Common myeloid progenitor, CD34-positive (primary cell): ENCODE data around the gene WDR43.

Source experiments
- CTCF ChIA-PET: fragments of 350-600 bp; sonication (Branson Sonifier 250); formaldehyde crosslinking; loops from one replicate; lab custom pipeline; 2021; ENCODE audit warnings: antibody characterized with exemption; lab: Charles Lee
- POLR2A ChIA-PET: fragments of 350-600 bp; sonication (Branson Sonifier 250); formaldehyde crosslinking; loops from one replicate; lab custom pipeline; 2021; ENCODE audit warnings: antibody characterized with exemption; lab: Charles Lee
- DNase-seq, 3 donors: peaks; one replicate each; pipeline versions ENCODE4 v3.0.0 to v3.0.0-alpha.2; 2013
- H3K27ac ChIP-seq, 2 experiments: 1 replicate in 1 of 2; 2 replicates in 1 of 2; pipeline ENCODE4 v1.7.0; 2013; ENCODE audit warnings: inconsistent platforms in 2 of 2, low read length in 2 of 2, mild to moderate bottlenecking in 2 of 2, low read depth in 1 of 2, moderate library complexity in 1 of 2; ENCODE audit not compliant: severe bottlenecking in 2 of 2, insufficient read depth in 1 of 2, poor library complexity in 1 of 2
- H3K27me3 ChIP-seq, 5 experiments: replicated peaks in 2 of 5; 1 replicate in 3 of 5; 2 replicates in 2 of 5; pipeline versions ENCODE4 v1.6.1 to v1.7.0; 2013; ENCODE audit warnings: low read length in 4 of 5, mild to moderate bottlenecking in 2 of 5, moderate library complexity in 2 of 5, inconsistent platforms in 1 of 5; ENCODE audit not compliant: insufficient read depth in 5 of 5, control insufficient read depth in 4 of 5
- H3K36me3 ChIP-seq, 4 experiments: 1 replicate in 2 of 4; 2 replicates in 2 of 4; pipeline versions ENCODE4 v1.6.1 to v1.7.0; 2013; ENCODE audit warnings: low read length in 3 of 4, control low read depth in 1 of 4, mild to moderate bottlenecking in 1 of 4; ENCODE audit not compliant: control insufficient read depth in 4 of 4, insufficient read depth in 4 of 4
- H3K4me1 ChIP-seq, 4 experiments: 1 replicate in 3 of 4; 2 replicates in 1 of 4; pipeline versions ENCODE4 v1.6.1 to v1.7.1; 2013; ENCODE audit warnings: low read length in 3 of 4, mild to moderate bottlenecking in 3 of 4, control low read depth in 1 of 4, inconsistent platforms in 1 of 4, moderate library complexity in 1 of 4; ENCODE audit not compliant: control insufficient read depth in 4 of 4, insufficient read depth in 4 of 4; ENCODE audit errors: control extremely low read depth in 1 of 4
- H3K4me3 ChIP-seq, 7 experiments: 1 replicate in 4 of 7; 2 replicates in 3 of 7; pipeline versions ENCODE4 v1.5.1 to v1.7.0; 2013; ENCODE audit warnings: mild to moderate bottlenecking in 7 of 7, low read length in 6 of 7, moderate library complexity in 6 of 7, inconsistent platforms in 2 of 7, low read depth in 2 of 7, control low read depth in 1 of 7; ENCODE audit not compliant: insufficient read depth in 4 of 7, control insufficient read depth in 1 of 7; ENCODE audit errors: extremely low read depth in 1 of 7
- H3K9me3 ChIP-seq, 5 experiments: 1 replicate in 4 of 5; 2 replicates in 1 of 5; pipeline versions ENCODE4 v1.6.1 to v1.7.1; 2013; ENCODE audit warnings: low read length in 4 of 5, mild to moderate bottlenecking in 2 of 5, inconsistent platforms in 1 of 5, low read depth in 1 of 5, moderate library complexity in 1 of 5; ENCODE audit not compliant: control insufficient read depth in 4 of 5, insufficient read depth in 2 of 5; ENCODE audit errors: control extremely low read depth in 1 of 5
- whole genome bisulfite sequencing: methylation state at CpG from one replicate; pipeline ENCODE4 v1.1.5; 2013; ENCODE audit not compliant: insufficient coverage; 5-methylcytosine and 5-hydroxymethylcytosine counted together

The WDR43 gene

DNA sequence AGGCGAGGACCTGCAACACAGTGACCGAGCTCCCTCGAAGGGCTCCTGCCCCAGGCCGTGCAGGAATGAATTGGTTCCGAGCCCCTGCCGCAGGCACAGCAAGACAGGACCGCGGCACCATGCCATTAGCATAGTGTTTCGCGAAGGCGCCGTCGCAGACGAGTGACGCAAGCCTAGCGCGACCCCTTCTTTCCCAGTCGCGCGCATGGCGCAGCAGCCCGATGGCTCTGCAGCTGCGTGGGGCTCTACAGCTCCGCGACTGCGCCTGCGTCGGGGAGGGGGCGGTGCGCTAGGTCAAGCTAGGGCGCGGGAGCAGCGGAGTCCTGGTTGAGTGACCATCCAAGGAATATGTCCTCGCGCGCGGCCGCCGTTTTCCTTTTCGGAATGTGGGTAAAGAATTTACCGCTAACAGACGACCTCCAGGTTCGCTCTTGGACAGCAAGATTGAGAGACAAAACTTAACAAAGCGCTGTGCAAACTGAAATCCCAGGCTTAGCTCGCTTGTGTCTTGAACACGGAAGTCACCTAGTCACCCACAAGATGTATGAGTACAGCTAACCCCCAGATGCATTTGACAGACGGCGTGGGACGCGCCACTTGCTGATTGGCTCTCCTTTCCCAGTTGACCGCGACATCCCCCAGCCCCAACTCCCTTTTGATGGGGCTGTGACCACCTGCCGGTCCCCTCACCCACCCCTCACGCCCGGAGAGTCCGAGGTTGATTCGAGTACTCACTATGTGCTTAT is 24.1 kb upstream of the WDR43 start, which contains the start of gene TRMT61B:
Gene TRMT61B (minus strand): TSS at position 164 of the 746 bp plus-strand sequence. CDS start 32 bp downstream, at position 132.
- ChIA-PET CTCF (interaction anchor here (0.6 to 1.2 kb wide), 6 partner anchors 9 to 71 kb away, joined by 3 to 5 read pairs (median 3); partner anchors contain the start of gene WDR43), POLR2A (interaction anchor here (0.6 to 1.8 kb wide), 4 partner anchors 11 to 32 kb away, joined by 3 to 5 read pairs (median 4); partner anchors contain the start of gene WDR43)
- Histone ChIP-seq H3K4me3 (peak within 1 kb of the TSS; percentile 72 to 100 (median 93)), H3K27me3 (peaks cover 0 to 3% (median 0%) of the 10 kb centered on the region in 5 experiments), H3K36me3 (peaks cover 0 to 4% (median 0%) of the 10 kb centered on the region in 4 experiments), H3K9me3 (no peaks in the 10 kb centered on the region), H3K27ac (peak within 1 kb of the TSS; percentile 79 to 90), H3K4me1 (peaks cover 11 to 26% (median 17%) of the 10 kb centered on the region in 4 experiments)
- peak; percentile 95 to 97 (median 97) for DNase-seq
- WGBS, result 0% methylated on average over 50 of the region's 57 CpGs

- ChIA-PET CTCF (no interaction called here), POLR2A (no interaction called here)
- Histone ChIP-seq H3K4me3 (no peak overlapping the region), H3K27ac (no peak overlapping the region), H3K27me3 (peaks cover 0 to 13% (median 5%) of the 10 kb centered on the region in 5 experiments), H3K36me3 (no peaks in the 10 kb centered on the region), H3K9me3 (no peaks in the 10 kb centered on the region), H3K4me1 (peaks cover 11 to 26% (median 17%) of the 10 kb centered on the region in 4 experiments)
- no peak for DNase-seq
- 100% methylated on average over 2 of the region's 3 CpGs for WGBS
Observed at GRCh38 chr2:28871620-28872019, 22.8 kb upstream of the WDR43 start.

DNA sequence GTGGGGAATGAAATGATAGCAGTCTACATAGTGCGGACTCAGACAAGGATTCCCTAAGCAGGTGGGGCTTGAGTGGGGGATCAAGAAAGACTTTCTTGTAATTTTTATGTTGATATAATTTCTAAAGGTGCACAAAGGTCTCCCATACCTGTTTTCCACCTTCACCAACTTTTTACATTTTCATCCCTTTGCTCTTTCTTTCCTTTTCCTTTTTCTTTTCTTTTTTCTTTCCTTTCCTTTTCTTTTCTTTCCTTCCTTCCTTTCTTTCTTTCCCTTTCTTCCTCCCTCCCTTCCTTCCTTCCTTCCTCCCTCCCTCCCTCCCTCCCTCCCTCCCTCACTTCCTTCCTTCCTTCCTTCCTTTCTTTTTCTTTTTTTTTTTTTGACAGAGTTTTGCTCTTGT is 14.3 kb upstream of the WDR43 start:
- no peak overlapping the region for H3K27ac ChIP-seq
- ChIA-PET CTCF (interaction anchor here (0.8 to 1.7 kb wide), 2 partner anchors 9 to 10 kb away, joined by 3 to 5 read pairs; partner anchors contain the start of gene TRMT61B), POLR2A (no interaction called here)
- no CpG with 5 or more reads among the region's 1 CpG for WGBS
- H3K27me3 ChIP-seq, result peaks cover 2 to 17% (median 10%) of the 10 kb centered on the region in 5 experiments
- no peak overlapping the region for H3K4me3 ChIP-seq
- H3K36me3 ChIP-seq, result no peaks in the 10 kb centered on the region
- H3K9me3 ChIP-seq, result no peaks in the 10 kb centered on the region
- no peak for DNase-seq
- no peaks in the 10 kb centered on the region for H3K4me1 ChIP-seq

DNA sequence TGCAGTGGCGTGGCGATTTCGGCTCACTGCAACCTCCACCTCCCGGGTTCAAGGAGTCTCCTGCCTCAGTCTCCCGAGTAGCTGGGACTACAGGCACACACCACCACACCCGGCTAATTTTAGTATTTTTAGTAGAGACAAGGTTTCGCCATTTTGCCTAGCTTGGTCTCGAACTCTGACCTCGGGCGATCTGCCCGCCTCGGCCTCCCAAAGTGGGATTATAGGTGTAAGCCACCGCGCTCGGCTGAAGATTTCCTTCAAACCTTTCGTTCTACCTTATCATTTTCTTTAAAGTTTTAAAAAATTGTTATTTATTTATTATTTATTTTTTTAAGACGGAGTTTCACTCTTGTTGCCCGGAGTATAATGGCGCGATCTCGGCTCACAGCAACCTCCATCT is 979 bp upstream of the WDR43 start:
- ChIA-PET CTCF (interaction anchor here (1.2 kb wide), 1 partner anchor 71 kb away, joined by 3 read pairs; no protein-coding TSS in a partner anchor), POLR2A (no interaction called here)
- Histone ChIP-seq H3K4me3 (peak overlapping the region in 1 of 7 experiments; percentile 96), H3K36me3 (no peaks in the 10 kb centered on the region), H3K27ac (no peak overlapping the region), H3K4me1 (peaks cover 13 to 30% (median 21%) of the 10 kb centered on the region in 4 experiments), H3K27me3 (peaks cover 0 to 6% (median 2%) of the 10 kb centered on the region in 5 experiments), H3K9me3 (no peaks in the 10 kb centered on the region)
- 96% methylated on average over 8 of the region's 21 CpGs for WGBS
- DNase-seq, result no peak

DNA sequence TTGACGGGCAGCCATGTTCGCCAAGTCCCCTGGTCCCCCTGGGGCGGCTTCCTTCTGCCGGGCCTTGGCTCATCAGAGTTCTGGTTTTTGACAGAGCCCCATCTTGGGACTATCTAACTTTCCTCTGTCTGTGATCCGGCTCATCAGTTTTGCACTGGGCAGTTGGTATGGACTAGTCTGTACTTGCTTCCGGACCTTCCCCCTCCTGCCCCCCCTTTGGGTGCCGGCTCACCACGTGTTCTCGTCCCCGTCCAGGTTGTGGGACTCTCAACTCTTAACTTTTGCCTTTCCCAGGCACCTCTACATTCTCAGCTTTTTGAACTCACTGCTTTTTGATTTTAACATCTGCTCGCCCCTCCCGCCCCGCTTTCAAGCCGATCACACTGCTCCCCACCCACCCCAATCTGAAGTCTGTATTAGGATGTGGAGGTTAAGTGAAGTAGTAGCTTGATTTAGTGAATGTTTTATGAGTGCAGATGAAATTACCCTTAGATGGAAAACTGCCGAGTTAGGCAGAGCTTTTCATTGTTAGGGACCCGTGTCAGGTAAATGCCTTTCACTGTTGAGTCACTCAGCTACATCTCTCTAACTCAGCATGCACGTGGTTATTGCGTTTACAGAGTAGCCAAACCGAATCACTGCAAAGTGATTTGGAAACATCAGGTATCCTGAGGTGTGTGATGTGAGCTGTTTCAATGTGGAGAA is 874 bp downstream of the WDR43 start:
- H3K4me3 ChIP-seq, result peak overlapping the region; percentile 66 to 100 (median 90)
- H3K27ac ChIP-seq, result peak overlapping the region; percentile 60 to 87
- WGBS, result 0% methylated on average over 13 of the region's 19 CpGs
- POLR2A ChIA-PET, result interaction anchor here (0.7 to 0.8 kb wide), 2 partner anchors 25 kb away, joined by 4 to 5 read pairs; partner anchors contain the start of gene TRMT61B
- H3K27me3 ChIP-seq, result peaks cover 0 to 6% (median 0%) of the 10 kb centered on the region in 5 experiments
- peak; percentile 9 to 46 (median 30) for DNase-seq
- H3K4me1 ChIP-seq, result peaks cover 13 to 38% (median 21%) of the 10 kb centered on the region in 4 experiments
- H3K9me3 ChIP-seq, result no peaks in the 10 kb centered on the region
- CTCF ChIA-PET, result interaction anchor here (0.9 to 1.4 kb wide), 4 partner anchors 25 to 61 kb away, joined by 3 to 4 read pairs (median 3); partner anchors contain the start of gene TRMT61B
- no peaks in the 10 kb centered on the region for H3K36me3 ChIP-seq

DNA sequence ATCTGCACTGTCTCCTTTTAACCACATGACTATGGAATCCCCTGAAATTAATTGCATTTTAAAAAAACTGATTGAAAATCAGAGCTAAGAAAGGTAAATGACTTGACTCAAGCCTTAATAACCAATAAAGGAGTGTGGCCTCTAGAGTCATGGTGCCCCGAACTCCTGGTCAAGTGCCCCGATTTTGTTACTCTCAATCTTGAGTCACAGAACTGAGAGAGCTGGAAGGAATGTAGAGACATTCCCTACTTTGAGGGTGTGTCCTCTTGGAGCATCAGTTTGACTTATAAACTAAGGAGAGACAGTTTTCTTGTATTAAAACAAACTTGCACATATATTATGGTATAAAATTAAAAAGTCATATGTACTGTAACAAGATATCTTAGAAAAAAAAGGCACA is 2.4 kb downstream of the WDR43 start:
- 90% methylated on average over 2 of the region's 2 CpGs for WGBS
- H3K4me3 ChIP-seq, result peak overlapping the region in 1 of 7 experiments; percentile 81
- no peaks in the 10 kb centered on the region for H3K9me3 ChIP-seq
- POLR2A ChIA-PET, result no interaction called here
- H3K36me3 ChIP-seq, result peaks cover 0 to 7% (median 2%) of the 10 kb centered on the region in 4 experiments
- no peak overlapping the region for H3K27ac ChIP-seq
- peaks cover 13 to 38% (median 21%) of the 10 kb centered on the region in 4 experiments for H3K4me1 ChIP-seq
- no peak for DNase-seq
- peaks cover 0 to under 1% (median 0%) of the 10 kb centered on the region in 5 experiments for H3K27me3 ChIP-seq
- CTCF ChIA-PET, result interaction anchor here (1.0 to 1.4 kb wide), 3 partner anchors 16 to 27 kb away, joined by 3 to 4 read pairs (median 3); partner anchors contain the start of gene TRMT61B
